Kidney (tissue), 14 donors: ENCODE results near the gene OPRL1. TPM values are rescaled to one million over a fixed set of nuclear protein-coding genes. Genes with fewer than 3 reads are reported as not detected.

ENCODE experiments used
- DNase-seq, 5 donors: peaks; one replicate each; pipeline ENCODE4 v3.0.0-alpha.2; 2013 to 2020
- FAIRE-seq: peaks from 2 replicates; lab custom pipeline; 2012; peaks lifted over from hg19 to GRCh38; lab: Jason Lieb, UNC
- H3K27ac ChIP-seq, 2 donors: one replicate each; pipeline ENCODE4 v1.7.0; 2013; ENCODE audit warnings: low read depth in 2 of 2, low read length in 2 of 2, inconsistent platforms in 1 of 2
- H3K27me3 ChIP-seq: one replicate; pipeline ENCODE4 v1.7.1; 2013; ENCODE audit warnings: low read length, inconsistent platforms; ENCODE audit not compliant: control insufficient read depth, insufficient read depth
- H3K36me3 ChIP-seq, 3 donors: one replicate each; pipeline versions ENCODE4 v1.7.0 to v1.7.1; 2013; ENCODE audit warnings: low read length in 3 of 3, control low read depth in 1 of 3, inconsistent platforms in 1 of 3; ENCODE audit not compliant: insufficient read depth in 3 of 3, control insufficient read depth in 2 of 3
- H3K4me1 ChIP-seq, 3 donors: one replicate each; pipeline versions ENCODE4 v1.7.0 to v1.7.1; 2013; ENCODE audit warnings: low read length in 3 of 3, inconsistent platforms in 1 of 3, low read depth in 1 of 3; ENCODE audit not compliant: control insufficient read depth in 2 of 3, insufficient read depth in 2 of 3
- H3K4me3 ChIP-seq, 3 donors: one replicate each; pipeline versions ENCODE4 v1.7.0 to v1.8.1; 2013; ENCODE audit warnings: low read length in 3 of 3, control low read depth in 1 of 3, inconsistent platforms in 1 of 3
- H3K9ac ChIP-seq, 3 donors: one replicate each; pipeline versions ENCODE4 v1.7.0 to v1.7.1; 2013; ENCODE audit warnings: low read length in 3 of 3, control low read depth in 1 of 3, inconsistent platforms in 1 of 3
- H3K9me3 ChIP-seq, 3 donors: one replicate each; pipeline versions ENCODE4 v1.7.0 to v1.7.1; 2013; ENCODE audit warnings: low read length in 3 of 3, control low read depth in 1 of 3, inconsistent platforms in 1 of 3; ENCODE audit not compliant: control insufficient read depth in 2 of 3, insufficient read depth in 1 of 3
- intact Hi-C: fragments of 100-400 bp; cut with DNase I; formaldehyde crosslinking; loops from one replicate; pipeline ENCODE4 v1.11.1; 2022
- polyA plus RNA-seq: library from polyadenylated mRNA; stranded (reverse); fragments of 350-450 nt; fragmentation: Illumina TruSeq; extraction: RNeasy Lipid Tissue Mini Kit (QIAGEN cat#74804); gene quantifications from one replicate; pipeline ENCODE4 v1.2.3, GENCODE V29; 2014; ENCODE audit warnings: low read depth, low replicate concordance; ENCODE audit not compliant: insufficient read depth
- total RNA-seq: library from RNA; stranded (reverse); fragmentation: NEBNext Ultra II Directional; extraction: Animal tissue kit (Norgen Biotek cat#: 25700); gene quantifications from one replicate; pipeline ENCODE4 v1.2.1, GENCODE V29; 2021
- TF ChIP-seq, protein P1 (sequence below): IDR thresholded peaks from 3 replicates; pipeline ENCODE4 v1.5.1; 2012; ENCODE audit warnings: mild to moderate bottlenecking, moderate library complexity, borderline replicate concordance; ENCODE audit not compliant: insufficient read depth; ENCODE audit errors: extremely low read depth
- donor health status: control.
- donor health status: control.
- donor health status: control.
- donor health status: control.
- donor health status: control.
- donor health status: DM: yes; HTN: yes; CAD: no.
- donor health status: Normal renal cell carcinoma (clear cell type).

The OPRL1 gene
- total and polyA plus RNA-seq, 2 donors from 2014 or later = 0.39 to 1.2 TPM

DNA sequence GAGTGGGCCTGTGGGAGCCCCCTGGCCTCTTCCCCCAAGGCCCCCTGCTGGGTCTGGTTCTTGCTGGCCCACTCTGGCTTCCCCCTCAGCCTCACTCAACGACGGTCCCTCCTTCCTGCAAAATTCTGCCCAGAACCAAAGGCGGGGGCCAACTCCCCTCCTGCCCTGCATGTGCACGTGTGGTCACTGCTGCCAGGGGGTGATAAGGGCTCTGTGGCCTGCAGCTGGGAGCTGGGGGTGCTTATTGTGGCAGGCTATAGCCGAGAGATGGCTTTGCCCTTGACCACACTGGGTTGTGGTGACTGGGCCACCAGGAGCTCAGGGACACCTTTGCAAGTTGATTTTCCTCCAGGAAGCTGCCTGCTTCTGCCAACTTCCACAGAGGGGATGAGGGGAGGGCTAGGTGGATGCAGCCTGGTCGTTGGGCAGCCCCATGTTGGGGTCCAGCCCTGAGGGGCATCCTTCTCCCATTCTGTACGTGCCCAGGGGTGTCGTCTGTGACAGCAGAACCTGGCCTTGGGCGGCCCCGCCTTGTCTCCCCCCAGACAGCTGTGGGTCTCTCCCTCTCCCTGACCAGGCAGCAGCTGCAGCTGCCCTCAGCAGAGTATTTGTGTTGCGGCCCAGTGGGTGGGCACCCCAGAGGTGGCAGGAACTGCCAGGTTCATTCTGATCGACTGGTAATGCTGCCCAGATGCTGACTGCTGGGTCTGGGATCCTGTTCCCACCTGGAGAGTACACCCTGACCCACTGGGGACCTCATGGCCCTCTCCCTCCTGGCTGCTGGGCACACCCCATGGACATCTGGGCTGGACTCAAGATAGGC, 11.3 kb upstream of the OPRL1 start:
- DNase-seq (no peak), FAIRE-seq (no peak)
- no peaks in the 10 kb centered on the region for H3K27me3 ChIP-seq
- H3K9me3 ChIP-seq = no peaks in the 10 kb centered on the region
- no peak overlapping the region for H3K9ac ChIP-seq
- peaks cover 0 to 12% (median 6%) of the 10 kb centered on the region in 3 donors for H3K4me1 ChIP-seq
- intact Hi-C loops = no loop called here
- TF ChIP-seq, protein P1, sequence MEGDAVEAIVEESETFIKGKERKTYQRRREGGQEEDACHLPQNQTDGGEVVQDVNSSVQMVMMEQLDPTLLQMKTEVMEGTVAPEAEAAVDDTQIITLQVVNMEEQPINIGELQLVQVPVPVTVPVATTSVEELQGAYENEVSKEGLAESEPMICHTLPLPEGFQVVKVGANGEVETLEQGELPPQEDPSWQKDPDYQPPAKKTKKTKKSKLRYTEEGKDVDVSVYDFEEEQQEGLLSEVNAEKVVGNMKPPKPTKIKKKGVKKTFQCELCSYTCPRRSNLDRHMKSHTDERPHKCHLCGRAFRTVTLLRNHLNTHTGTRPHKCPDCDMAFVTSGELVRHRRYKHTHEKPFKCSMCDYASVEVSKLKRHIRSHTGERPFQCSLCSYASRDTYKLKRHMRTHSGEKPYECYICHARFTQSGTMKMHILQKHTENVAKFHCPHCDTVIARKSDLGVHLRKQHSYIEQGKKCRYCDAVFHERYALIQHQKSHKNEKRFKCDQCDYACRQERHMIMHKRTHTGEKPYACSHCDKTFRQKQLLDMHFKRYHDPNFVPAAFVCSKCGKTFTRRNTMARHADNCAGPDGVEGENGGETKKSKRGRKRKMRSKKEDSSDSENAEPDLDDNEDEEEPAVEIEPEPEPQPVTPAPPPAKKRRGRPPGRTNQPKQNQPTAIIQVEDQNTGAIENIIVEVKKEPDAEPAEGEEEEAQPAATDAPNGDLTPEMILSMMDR = no peak
- no peak overlapping the region for H3K27ac ChIP-seq
- H3K4me3 ChIP-seq = no peak overlapping the region
- H3K36me3 ChIP-seq = no peaks in the 10 kb centered on the region

DNA sequence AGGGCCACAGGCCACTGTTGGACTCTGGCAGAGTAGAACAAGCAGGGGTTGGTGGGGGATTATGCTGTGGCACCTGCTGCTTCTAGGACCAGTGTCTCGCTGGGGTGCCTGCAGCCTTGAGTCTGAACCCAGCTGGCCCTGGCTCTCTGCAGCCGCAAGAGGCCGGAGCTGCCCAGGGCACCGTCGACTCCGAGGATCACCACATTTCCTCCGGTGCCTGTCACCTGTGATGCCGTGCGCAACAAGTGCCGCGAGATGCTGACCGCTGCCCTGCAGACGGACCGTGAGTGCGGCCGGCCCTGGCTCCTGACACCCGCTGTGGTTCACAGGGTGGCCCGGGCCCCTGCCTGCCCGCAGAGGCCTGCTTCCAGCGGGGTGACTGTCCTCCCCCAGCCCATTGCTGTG, 10.7 kb upstream of the OPRL1 start:
- no peak overlapping the region for H3K9ac ChIP-seq
- FAIRE-seq (no peak), DNase-seq (no peak)
- no peaks in the 10 kb centered on the region for H3K9me3 ChIP-seq
- peaks cover 0 to 6% (median 4%) of the 10 kb centered on the region in 3 donors for H3K4me1 ChIP-seq
- intact Hi-C loops = no loop called here
- H3K27ac ChIP-seq = no peak overlapping the region
- no peaks in the 10 kb centered on the region for H3K36me3 ChIP-seq
- no peak overlapping the region for H3K4me3 ChIP-seq
- H3K27me3 ChIP-seq = no peaks in the 10 kb centered on the region
- TF ChIP-seq, protein P1 = no peak

DNA sequence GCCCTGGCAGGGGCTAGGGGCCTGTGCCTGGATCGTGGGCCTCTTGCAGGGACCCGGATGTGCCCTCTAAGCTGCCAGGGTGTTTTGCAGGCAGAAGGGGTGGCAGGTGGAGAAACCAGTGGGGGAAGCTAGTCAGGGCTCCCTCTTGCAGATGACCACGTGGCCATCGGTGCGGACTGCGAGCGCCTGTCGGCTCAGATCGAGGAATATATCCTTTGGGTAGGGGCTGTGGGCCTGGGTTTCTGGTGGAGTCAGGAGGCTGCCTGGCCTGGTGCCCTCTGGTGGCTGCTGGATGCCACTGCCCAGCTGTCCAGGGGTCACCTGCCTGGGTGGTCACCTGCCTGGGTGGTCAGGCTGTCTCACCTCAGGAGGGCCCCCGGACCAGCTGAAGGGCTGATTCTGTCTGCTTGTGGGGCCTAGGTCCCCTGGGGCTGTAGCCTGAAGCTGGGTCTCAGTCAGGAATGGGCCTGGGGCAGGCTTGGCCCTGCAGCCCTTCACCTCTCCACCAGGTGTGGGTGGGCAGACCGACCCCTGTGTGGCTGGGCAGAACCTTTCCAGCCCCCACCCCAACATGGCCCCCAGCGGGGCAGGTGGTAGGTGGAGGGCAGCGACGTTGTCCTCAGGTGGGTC, 10.2 kb upstream of the OPRL1 start:
- DNase-seq = peak in 2 of 5 donors; percentile 62 to 78
- Histone ChIP-seq H3K27ac (no peak overlapping the region), H3K27me3 (no peaks in the 10 kb centered on the region), H3K4me3 (no peak overlapping the region), H3K36me3 (no peaks in the 10 kb centered on the region), H3K9me3 (no peaks in the 10 kb centered on the region), H3K9ac (no peak overlapping the region), H3K4me1 (peaks cover 0 to 4% (median 0%) of the 10 kb centered on the region in 3 donors)
- TF ChIP-seq, protein P1 = peak; percentile 42
- intact Hi-C loops = no loop called here
- FAIRE-seq = no peak
